22Rv1 (cell line): Measurements from ENCODE around the gene EGFR.

Source experiments
- ZFX ChIP-seq: fragments of 450-650 bp; IDR thresholded peaks from 2 replicates; pipeline ENCODE4 v1.6.1; 2017; ENCODE audit warnings: antibody characterized with exemption, borderline replicate concordance
- TF ChIP-seq, protein P1 (sequence below): fragments of 450-650 bp; IDR thresholded peaks from 2 replicates; pipeline ENCODE4 v1.5.1; 2017; ENCODE audit warnings: mild to moderate bottlenecking

DNA sequence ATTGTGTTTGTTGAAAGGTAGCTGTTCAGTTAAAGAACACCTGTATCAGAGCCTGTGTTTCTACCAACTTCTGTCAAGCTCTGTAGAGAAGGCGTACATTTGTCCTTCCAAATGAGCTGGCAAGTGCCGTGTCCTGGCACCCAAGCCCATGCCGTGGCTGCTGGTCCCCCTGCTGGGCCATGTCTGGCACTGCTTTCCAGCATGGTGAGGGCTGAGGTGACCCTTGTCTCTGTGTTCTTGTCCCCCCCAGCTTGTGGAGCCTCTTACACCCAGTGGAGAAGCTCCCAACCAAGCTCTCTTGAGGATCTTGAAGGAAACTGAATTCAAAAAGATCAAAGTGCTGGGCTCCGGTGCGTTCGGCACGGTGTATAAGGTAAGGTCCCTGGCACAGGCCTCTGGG lies 154.9 kb downstream of the EGFR start:
- TF ChIP-seq, protein P1, sequence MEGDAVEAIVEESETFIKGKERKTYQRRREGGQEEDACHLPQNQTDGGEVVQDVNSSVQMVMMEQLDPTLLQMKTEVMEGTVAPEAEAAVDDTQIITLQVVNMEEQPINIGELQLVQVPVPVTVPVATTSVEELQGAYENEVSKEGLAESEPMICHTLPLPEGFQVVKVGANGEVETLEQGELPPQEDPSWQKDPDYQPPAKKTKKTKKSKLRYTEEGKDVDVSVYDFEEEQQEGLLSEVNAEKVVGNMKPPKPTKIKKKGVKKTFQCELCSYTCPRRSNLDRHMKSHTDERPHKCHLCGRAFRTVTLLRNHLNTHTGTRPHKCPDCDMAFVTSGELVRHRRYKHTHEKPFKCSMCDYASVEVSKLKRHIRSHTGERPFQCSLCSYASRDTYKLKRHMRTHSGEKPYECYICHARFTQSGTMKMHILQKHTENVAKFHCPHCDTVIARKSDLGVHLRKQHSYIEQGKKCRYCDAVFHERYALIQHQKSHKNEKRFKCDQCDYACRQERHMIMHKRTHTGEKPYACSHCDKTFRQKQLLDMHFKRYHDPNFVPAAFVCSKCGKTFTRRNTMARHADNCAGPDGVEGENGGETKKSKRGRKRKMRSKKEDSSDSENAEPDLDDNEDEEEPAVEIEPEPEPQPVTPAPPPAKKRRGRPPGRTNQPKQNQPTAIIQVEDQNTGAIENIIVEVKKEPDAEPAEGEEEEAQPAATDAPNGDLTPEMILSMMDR, result peak; percentile 11; the same call in 1 of the 2 replicates
- TF ChIP-seq ZFX, result no peak
